HG02981 (cell line): Measurements from ENCODE around the gene APOB.

ENCODE experiments used
- ATAC-seq: cut with Tn5 transposase; IDR thresholded peaks from one replicate; pipeline ENCODE4 v1.9.1; 2021; ENCODE audit warnings: mild to moderate bottlenecking, moderate library complexity; ENCODE audit not compliant: unreplicated experiment

Gene APOB

GRCh38 chr2:21006423-21007128 lies 37.3 kb downstream of the APOB start:
- no peak for ATAC-seq

DNA sequence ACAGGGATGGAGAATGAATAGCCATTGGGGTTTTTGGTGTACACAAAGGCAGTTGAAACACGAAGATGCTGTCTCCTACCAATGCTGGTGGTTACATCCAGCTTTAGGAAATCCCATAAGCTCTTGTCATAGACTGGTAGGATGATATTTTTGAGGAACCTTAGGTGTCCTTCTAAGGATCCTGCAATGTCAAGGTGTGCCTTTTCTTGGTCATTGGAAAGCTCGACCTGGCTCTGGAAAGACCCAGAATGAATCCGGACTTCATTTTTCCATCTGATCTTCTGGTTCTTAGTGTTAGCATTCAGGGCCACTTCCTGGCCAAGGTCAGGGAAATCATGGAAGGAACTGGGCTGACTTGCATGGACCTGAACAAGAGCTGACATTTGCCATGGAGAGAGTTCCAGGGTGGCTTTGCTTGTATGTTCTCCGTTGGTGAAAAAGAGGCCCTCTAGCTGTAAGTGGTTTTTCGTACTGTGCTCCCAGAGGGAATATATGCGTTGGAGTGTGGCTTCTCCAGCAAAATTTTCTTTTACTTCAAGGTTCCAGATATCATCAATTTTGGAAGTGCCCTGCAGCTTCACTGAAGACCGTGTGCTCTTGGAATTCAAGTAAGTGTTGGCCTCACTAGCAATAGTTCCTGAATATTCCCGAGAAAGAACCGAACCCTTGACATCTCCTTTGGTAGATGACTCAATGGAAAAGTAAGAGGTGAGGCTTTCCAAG lies 38.0 kb downstream of the APOB start:
- no peak for ATAC-seq

GRCh38 chr2:21005111-21005699 lies 38.7 kb downstream of the APOB start:
- ATAC-seq, result no peak

DNA sequence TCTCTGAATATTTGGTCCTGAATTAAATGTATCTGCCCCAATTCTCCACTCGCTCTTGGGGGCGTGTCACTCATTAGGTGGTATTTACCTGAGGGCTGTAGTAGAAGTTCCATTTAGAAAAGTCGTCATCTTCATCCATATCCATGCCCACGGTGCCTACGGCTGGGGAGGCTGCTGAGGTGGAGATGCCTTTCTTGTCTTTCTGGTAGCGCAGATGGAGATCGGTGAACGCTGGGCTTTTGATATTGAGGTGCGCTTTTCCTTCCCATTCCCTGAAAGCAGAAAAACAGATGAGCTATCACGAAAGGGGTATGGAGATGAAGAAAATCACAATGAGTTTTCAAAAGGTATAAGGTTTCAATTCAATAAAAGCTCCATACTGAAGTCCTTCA lies 39.7 kb downstream of the APOB start:
- no peak for ATAC-seq

DNA sequence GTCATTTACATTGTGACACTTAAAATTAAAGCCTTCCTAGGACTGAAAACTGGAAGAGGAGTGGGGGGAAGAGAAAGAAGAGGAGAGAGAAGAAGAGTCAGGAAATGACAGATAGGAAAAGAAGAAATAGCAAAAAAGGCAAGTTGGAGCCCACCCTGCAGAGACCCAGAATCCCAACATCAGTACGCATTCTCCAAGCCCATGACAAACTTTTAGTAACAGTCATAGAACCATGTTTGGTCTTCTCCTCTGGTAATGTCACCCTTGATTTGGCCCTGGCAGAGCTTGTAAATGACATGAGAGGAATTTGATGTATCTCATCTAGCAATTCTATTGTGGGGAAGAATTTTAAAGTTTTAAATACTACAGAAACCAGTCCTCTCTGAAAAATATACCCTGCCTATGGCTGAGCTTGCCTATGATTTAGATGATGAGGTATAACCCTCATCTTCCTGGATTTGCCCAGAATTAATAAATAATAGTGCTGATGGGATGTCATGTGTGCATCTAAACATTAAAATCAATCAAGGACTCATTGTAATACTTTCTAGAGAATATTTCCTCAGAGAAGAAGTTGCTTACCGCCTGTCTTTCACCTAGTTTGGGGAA lies 40.2 kb downstream of the APOB start:
- no peak for ATAC-seq

DNA sequence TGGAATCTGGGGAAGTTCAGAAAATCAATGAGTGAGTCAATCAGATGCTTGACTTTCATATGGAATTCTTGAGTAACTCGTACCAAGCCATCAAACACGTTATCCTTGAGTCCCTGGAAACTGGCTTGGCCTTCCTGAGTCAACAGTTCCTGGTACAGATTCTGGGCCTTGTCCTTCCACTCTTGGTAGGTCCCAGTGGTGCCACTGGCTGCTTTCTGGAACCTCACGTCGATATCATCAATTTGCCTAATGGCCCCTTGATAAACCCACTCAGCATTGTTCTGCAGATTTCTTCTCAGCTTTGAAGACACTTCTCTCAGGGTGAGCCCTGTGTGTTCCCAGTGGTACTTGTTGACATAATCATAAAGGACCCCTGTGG lies 41.1 kb downstream of the APOB start:
- ATAC-seq, result no peak

DNA sequence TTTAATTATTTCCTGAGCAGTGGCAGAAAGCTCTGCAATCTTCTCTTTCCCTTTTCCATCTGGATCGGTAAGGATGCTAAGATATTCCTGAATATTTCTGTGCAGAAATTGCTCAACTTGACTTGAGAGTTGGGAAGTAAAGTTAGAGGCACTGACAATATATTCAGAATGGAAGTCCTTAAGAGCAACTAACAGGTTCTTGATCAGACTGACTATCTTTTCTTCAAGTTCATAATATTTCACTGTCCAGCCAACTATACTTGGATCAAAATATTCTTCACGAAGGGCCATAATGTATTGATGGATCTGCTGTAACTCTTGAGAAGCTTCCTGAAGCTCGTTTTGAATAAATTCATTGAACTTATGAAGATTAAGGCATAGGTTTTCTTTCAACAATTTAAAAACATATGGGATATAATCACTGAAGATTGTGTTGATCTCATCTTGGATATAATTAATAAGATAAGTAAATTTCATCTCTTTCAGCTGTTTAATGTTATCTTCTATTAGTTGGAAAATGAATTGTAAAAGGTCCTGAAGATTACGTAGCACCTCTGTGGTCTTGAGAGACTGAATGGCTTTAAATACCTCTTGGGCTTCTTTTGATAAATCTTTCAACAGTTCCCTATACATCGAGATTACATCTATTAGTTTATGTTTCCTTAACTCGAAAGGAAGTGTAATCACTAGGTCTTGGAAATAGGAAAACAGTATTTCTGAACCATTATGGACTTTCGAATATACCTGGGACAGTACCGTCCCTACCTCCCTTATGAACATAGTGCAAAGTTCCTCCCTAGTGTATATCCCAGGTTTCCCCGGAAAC lies 41.7 kb downstream of the APOB start:
- no peak for ATAC-seq

GRCh38 chr2:21001225-21001946 lies 42.5 kb downstream of the APOB start:
- no peak for ATAC-seq

- no peak for ATAC-seq
Measured at GRCh38 chr2:20999906-21000645, 43.8 kb downstream of the APOB start.

GRCh38 chr2:20998972-20999905 lies 44.6 kb downstream of the APOB start:
- no peak for ATAC-seq

DNA sequence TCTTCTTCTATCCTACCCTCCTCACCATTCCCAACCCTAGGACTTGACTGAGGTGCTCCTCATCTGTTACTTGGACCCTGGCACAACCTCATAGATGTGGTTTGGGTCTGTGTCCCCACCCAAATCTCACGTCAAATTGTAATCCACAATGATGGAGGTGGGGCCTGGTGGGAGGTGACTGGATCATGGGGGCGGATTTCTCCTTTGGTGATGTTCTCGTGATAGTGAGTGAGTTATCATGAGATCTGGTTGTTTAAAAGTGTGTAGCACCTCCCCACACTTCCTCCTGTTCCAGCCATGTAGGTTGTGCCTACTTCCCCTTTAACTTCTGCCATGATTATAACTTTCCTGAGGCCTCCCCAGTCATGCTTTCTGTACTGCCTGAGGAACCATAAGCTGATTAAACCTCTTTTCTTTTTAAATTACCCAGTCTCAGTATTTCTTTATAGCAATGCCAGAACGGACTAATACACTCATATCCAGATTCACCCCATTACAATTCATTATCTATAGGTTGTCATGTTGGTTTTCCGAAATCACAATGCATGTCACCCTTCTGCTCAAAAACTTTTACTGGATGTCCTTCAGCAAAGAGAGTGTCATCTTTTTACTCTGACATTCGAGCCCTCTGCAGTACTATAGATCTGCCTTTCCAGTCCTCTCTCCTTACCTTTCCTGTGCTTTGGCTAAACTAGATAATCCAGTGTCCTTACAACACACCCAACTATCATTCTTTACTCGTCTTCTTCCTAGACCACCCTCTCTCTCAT lies 45.7 kb downstream of the APOB start:
- ATAC-seq, result no peak

- ATAC-seq, result no peak
Measured at GRCh38 chr2:20994130-20994529, 49.7 kb downstream of the APOB start.

GRCh38 chr2:20992201-20992711 lies 51.6 kb downstream of the APOB start:
- ATAC-seq, result no peak

DNA sequence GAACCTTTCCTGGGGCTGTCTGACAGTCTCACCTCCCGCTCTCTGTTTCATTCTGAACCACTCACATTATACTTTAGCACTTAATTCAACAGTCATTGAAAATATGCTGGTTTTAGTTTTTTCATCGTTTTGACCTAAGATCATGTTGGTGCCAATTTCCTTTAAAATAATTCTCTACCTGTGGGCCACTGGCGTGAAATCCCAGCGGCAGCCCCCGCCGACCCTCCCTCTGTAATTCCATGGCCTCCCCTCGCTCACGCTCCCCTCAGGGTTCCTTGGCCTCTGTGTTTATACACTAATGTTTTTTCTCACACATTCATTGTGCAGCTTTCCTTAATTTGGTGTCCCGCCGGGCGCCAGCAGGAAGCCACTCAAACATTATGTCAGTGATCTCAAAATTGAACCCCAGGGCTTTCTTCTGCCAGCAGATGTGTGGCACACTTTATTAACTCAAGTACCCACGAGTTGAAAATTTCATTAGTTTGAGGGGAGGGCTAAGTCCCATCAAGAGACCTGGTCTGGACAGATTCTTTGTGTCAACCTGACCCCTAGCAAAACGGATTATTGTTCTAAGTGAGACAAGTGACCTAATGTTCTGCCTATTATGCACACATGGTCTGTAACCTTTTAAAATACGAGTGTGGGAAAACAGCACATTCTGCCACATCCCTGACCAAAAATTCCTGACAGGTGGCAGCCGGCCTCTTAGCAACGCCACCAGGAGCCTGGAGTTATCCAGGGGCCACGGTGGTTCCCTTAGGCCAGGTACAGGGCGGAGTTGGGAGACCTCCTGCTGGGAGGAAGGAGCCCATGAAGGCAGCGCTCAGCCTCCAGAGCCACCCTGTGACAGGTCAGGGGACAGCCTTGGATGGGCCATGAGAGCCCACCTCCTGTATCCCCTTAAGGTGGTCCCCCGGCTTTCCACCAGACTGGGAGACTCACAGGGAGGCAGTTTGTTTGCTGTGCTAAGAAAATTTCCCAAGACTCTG lies 53.1 kb downstream of the APOB start:
- no peak for ATAC-seq

DNA sequence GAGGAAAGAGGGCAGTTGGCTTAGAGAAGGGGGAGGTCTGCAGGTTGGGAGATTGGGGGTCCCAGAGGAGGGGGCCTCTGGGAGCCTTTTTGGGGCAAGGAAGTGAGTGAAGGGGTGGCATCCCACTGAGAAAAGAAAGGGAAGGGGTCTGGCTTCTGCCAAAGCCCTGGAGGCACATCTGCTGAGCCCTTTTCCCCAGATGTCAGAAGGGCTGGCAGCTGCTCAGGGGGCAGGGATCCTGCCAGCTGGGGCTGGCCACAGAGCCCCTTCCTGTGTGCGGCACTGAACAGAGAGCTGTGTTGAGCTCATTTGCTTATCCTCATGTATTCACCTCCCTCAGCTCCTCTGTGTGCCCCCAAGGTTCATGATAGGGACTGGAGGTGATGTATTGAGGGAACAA lies 54.5 kb downstream of the APOB start:
- no peak for ATAC-seq

DNA sequence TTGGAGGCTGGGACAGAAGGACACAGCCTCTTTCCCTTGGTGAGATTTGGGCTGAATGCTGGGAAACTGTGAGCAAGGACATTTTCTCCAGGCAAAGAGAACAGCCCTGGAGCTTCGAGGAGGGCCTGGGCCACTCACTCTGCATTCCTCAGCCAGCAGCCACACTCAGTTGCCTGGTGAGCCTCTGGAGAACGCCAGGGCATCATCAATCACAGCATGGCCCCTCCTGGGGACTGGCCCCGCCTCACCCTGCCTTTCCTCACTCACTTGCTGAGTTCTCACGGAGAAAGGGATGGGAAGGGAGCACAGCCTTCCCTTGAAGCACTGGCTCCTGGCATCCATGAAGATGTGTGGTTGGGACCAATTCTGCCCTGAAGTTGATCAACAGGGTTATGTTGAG lies 55.0 kb downstream of the APOB start:
- ATAC-seq, result no peak
